NCI-H526 treated with DMSO at 0.1 percent for 48 hours (cell line): ENCODE data around the gene EBF3.
A peak's percentile ranks its signal among the peaks of the same experiment; 100 is the strongest.

Experiments
- DNase-seq: peaks from one replicate; lab custom pipeline; 2025; lab: John Stamatoyannopoulos, UW

The EBF3 gene

GRCh38 chr10:129911451-129912165 lies 52.5 kb downstream of the EBF3 start:
- DNase-seq: no peak

GRCh38 chr10:129910861-129911260 lies 53.2 kb downstream of the EBF3 start:
- DNase-seq: no peak

DNA sequence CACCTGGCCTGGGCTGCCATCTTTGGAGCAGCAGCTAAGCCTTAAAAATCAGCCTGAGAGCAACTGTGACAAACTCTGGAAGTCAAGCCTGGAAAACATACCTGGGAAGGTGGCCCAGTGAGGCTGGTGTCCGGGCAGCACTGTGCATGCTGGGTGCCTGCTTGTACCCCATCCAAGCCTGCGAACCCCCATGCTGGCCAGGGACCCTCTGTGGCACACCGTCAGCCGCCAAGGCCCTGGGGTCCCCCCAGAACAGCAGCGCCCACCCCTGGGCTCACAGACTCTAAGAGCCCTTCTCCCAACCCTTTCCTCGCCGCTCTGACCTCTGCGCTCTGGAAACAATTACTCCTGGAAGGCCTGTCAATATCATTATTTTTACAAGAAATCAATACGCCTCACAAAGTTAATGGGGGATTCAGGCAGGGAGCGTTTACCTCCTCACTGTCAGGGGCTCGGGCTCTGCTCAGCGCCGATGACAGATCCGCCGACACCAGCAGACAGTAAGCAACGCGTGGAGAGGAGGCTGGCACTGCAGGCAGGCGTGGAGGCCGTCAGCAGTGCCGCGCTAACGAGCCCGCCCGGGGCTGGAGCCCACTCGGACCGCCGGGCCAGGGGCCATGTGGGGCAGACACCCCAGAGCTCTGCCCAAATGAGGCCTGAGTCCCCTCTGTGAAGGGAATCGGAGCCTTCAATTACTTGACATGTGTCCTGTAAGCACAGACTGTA lies 54.4 kb downstream of the EBF3 start:
- no peak for DNase-seq

DNA sequence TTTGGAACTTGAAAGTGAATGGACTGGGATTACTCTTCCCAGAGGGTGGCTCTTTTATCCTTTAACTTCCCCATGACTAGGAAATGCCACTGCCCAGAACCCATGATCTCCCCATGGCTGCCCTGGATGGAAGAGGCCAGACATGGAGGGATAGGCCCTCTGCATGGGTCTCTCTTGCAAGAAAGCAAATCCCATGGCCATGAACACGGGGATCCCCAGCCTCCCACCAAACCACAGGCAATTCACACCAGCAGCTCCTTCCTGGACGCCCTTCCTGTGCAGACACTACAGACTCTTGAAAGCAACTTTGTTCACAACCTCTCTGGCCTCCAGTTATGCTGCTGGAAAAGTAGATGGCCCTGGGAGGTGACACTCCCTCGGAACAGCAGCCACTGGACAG lies 55.0 kb downstream of the EBF3 start:
- DNase-seq: no peak

- DNase-seq: no peak
Observed at GRCh38 chr10:129908406-129908805, 55.7 kb downstream of the EBF3 start.

DNA sequence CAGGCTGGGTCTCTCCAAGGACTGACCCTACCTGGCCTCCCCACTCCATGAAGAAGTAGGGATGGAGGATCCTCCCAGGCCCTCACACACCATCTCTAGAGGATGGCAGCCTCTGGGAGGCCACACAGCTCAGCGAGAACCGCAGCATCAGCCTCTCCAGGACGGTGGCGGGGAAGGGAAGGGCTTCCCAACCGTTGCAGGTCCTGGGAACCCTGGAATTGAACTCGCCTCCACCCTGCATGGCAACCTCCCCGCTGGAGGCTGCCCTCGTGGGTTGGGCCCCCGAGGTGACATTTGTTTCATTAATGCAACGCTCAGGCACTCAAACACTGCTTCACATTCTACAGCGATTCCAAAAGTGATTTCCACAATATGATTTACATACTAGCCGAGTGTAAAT lies 58.5 kb downstream of the EBF3 start:
- no peak for DNase-seq

- DNase-seq: no peak
Observed at GRCh38 chr10:129904323-129904722, 59.8 kb downstream of the EBF3 start.

DNA sequence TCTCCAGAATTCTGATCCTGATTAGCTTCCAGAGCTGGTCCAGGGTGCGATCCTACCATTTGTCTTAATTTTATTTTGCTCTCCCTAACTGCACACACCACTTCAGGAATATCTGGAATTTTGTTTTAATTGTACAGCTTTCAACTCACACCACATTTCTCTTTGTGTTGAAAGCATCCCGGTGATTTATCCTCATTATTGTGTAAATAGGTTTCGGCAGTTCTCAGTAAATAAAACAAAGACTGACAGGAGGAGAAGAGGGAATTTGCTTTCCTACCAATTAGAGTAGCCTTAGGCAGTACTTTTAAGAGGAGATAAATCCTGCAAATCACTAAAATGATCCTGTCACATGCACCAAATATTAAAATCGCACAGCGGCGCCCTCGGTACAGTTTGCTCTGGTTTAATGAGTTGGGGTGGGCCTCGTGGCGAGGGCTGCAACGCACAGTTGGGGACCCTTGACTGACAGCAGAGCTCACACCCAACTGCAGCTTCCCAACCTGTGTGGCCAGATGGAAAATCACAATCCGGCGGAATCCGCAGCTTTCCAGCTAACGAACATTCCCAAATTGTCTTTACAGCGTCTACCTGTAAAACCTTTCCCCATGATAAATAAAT lies 62.6 kb downstream of the EBF3 start:
- DNase-seq: no peak

DNA sequence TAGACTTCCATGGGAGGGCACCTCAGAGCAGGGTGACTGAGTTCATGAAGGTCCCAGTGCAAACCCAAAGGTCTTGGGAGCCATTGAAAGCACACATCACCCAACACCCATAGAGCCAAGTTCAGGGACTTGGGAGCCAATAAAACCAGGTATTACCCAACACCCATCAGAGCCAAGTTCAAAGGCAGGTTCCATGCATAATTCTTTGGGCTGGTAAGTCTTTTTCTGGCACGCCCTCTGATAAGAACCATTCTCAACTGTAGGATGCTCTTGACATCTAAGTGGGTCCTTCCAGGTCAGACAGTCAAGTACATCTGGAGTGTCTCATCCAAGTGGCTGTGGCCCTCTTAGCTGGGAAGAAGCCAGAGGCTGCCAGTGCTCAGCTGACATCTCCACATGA lies 63.2 kb downstream of the EBF3 start:
- DNase-seq: no peak

GRCh38 chr10:129899276-129900130 lies 64.6 kb downstream of the EBF3 start:
- DNase-seq: no peak

- DNase-seq: no peak
Observed at GRCh38 chr10:129898706-129899268, 65.3 kb downstream of the EBF3 start.

DNA sequence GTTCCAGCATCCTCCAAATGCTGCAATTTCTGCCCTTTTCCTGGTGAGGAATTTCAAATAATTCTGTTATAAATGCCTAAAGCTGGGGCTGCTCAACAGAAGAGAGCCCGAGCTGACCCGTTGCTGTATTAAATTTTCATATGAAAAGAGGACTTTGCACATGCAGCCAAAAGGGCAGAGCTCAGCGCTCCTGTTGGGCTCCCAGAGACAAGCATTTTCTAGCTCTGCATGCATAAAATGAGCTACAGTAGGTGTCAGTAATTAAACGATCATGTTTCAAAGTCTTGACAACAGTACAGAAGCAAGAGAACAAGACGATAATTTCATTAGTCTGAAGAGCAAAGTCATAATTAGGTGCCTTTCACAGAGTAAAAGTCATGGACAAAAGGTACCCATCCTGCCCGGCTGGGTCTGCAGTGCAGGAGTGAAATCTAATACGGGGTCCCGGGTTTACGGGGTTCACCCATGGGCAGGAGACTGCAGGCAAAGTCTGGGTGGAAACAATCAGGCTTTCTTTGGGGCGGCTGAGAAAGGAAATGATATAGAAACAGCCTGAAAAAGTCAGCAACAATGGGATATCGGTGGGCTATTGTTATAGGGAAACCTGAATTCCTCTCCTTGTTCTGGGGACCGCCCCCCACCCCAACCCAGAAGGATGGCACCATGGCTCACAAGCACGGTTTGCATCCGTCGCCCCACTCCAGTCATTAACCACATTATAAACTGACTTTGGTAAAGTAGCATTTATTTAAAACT lies 66.0 kb downstream of the EBF3 start:
- no peak for DNase-seq

DNA sequence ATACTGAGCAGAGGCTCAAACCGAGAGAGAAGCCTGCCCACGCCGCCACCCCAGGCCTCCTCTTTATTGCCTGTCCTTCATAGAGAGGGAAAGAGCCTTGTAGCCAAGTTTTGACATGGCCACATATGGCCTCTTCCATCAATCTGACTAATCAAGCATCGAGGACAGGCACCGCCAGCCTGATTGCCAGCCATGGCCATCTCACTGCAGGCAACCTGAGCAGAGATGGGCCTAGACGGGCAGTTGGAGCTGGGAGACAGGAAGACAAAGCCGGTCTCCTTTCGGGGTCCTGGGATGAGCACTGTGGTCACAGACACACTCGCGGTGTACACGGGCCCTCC lies 67.2 kb downstream of the EBF3 start:
- no peak for DNase-seq

DNA sequence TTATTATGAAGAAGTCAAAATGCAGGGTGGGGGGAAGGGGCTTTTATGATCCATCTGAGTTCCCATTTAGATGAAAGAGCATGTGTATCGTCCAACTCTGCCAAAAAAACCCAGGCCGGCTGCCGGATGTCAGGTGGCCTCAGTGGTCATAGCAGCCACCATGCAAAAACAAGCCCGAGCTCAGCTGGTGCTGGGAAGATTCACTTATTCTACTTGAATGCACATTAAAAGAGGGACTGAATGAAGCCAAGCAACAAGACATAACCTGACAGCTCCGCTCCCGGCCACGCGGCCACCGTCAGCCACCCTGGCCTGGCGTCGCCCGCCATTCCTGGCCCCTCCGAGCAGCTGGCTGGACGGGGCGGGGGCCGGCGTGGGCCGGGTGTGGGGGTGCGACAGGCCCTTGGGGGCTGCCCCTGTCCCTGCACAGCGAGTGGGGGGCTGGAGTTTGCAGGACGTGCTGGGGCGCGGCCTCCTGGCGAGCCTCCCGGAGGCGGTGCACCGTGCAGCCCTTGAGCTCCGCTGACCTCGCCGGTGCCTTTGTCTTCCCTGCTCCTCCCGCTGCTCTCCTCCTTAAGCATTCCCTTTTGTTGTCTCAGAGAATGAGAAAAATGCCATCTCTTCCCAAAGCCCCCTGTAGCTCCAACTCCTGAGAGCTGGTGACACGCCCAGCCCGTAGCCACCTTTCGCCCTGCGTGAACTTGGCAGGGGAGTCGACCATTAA lies 67.8 kb downstream of the EBF3 start:
- DNase-seq: no peak

DNA sequence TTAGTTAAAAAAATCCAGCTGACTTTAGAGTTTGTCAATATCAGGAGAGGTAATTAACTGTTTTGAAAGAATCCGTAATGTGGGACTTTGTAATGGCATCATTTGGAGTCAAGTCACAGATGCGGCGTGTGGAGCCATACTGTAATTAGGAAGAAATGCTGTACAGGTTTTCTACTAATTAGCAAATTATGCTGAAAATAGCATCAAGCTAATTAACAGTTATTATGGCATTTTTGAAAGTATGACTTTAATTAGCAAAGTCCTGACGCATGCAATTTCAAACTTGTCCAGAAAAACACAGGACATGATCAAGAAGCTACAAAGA lies 68.3 kb downstream of the EBF3 start:
- DNase-seq: no peak

GRCh38 chr10:129894698-129895097 lies 69.4 kb downstream of the EBF3 start:
- no peak for DNase-seq

DNA sequence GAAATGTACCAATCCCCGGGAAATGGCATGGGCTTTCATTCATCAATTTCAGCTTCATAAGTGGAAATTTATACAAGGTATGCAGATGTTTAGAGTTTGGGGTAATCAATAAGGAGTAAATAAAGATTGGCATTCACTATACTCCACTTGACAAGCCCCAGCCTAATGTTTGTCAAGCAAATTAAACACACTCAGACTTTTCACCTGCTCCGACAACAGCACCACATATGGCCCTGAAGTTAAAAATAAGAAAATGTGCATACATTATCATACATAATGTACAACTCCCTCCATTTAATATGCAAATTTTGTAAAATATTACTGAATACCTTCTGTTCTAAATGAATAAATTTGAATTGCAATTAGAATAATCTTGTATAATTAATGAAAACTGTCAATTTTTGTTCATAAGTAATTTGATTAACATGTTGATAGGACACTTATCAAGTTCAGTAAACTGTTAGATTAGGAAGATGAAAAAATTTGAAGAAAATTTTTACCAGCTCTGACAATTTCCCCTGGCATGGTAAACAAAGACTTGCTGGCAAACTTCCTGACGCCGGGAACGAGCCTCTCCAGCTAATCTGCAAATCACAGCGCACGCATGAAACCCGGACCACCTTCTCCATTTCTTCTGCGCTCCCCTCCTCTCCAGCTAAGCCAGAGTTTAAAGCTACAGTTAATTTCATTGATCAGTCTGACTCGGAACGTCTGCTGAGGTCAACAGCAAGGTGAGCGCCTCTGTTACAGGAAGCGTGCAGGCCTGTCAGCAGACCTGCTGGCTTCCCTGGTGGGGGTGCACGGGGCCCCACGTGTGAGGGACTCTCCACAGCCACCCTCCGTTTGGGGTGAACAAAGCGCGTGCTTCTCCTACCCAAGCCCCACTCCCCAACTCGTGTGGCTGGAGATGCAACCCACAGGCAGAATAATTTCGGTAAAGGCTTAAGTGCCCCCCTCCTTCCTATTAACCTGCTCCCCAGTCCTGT lies 70.7 kb downstream of the EBF3 start:
- DNase-seq: peak; percentile 7

- no peak for DNase-seq
Observed at GRCh38 chr10:129892548-129893052, 71.5 kb downstream of the EBF3 start.

GRCh38 chr10:129891806-129892205 lies 72.3 kb downstream of the EBF3 start:
- DNase-seq: no peak
